Measurements from ENCODE around the gene KRTAP10-8. TPM values are rescaled to one million over a fixed set of nuclear protein-coding genes. Genes with fewer than 3 reads are reported as not detected.
A peak's percentile ranks its signal among the peaks of the same experiment; 100 is the strongest.
"Not testable (repeated sequence)": the region's sequence is repeated elsewhere in the genome, so short reads cannot be mapped to it uniquely, and the experiment has no call there.

Gene KRTAP10-8
- total RNA-seq, 2 experiments from 2014 or later: not detected

DNA sequence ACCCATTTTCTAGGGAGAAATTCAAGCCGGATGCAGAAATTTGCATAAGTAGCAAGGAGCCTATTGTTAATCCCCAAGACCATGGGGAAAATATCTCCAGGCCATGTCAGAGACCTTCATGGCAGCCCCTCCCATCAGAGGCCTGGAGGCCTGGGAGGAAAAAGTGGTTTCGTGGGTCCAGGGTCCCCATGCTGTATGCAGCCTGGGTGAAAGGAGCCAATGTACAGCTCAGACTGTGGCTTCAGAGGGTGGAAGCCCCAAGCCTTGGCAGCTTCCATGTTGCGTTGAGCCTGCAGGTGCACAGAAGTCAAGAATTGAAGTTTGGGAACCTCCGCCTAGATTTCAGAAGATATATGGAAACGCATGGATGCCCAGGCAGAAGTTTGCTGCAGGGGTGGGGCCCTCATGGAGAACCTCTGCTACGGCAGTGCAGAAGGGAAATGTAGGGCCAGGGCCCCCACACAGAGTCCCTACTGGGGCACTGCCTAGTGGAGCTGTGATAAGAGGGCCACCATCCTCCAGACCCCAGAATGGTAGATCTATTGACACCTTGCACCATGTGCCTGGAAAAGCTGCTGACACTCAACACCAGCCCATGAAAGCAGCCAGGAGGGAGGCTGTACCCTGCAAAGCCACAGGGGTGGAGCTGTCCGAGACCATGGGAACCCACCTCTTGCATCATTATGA lies 1.6 kb upstream of the KRTAP10-8 start:
- Mint-ChIP-seq H3K36me3 (ENCODE audit: low read depth) (peaks cover 10% of the 10 kb centered on the region), H3K9me3 (peaks cover 36% of the 10 kb centered on the region), H3K27me3 (peaks cover 18% of the 10 kb centered on the region)
- CTCF ChIA-PET, H3K27ac Mint-ChIP-seq, DNase-seq, H3K4me3 Mint-ChIP-seq, H3K4me1 Mint-ChIP-seq: not testable (repeated sequence)
- POLR2A ChIA-PET: interaction anchor here (1.8 kb wide), 1 partner anchor 9 kb away, joined by 4 read pairs; no protein-coding TSS in a partner anchor

DNA sequence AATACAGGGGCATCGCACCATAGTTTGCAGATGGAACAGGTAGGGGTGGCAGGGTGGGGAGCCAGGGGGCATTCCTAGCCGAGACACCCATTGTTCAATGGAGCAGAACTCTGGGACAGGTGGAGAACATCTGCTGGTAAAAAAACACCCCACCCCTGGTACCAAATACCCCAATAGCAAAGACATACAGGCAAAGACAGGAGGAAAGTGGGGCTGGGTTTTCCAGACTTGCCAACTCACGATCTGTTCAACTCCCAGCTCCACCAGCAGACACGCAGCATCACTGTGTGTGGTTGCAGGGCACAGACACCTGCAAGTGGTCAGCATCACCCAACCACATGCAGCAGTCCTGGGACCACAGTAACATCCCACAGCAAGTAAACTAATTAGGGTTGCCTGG lies 328 bp upstream of the KRTAP10-8 start:
- Mint-ChIP-seq H3K9me3 (peaks cover 34% of the 10 kb centered on the region), H3K27me3 (peaks cover 9% of the 10 kb centered on the region), H3K36me3 (ENCODE audit: low read depth) (peaks cover 10% of the 10 kb centered on the region), H3K27ac (no peak overlapping the region), H3K4me1 (peaks cover 6% of the 10 kb centered on the region), H3K4me3 (no peak overlapping the region)
- CTCF ChIA-PET: no interaction called here
- POLR2A ChIA-PET: no interaction called here
- DNase-seq: no peak

DNA sequence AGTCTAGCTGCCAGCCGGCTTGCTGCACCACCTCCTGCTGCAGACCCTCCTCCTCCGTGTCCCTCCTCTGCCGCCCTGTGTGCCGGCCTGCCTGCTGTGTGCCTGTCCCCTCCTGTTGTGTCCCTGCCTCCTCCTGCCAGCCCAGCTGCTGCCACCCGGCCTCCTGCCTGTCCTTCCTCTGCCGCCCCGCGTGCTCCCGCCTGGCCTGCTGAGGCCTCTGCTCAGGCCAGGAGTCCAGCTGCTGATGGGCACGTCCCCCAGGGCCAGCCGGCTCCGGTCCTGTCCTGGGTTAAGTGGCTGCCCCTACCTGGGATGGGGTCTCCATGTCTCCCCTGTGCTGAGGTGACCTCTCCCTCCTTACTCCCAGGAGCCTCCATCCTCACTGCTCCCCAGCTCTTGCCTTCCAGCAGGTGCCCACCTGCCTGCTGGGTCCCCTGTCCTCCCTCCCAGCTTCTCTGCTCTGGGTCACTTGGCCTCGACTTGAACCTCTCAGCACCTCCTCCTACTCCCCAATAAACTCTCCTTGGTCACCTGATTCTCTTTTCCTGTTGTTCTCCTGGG lies 870 bp downstream of the KRTAP10-8 start:
- POLR2A ChIA-PET: no interaction called here
- no peak overlapping the region for H3K27ac Mint-ChIP-seq
- CTCF ChIA-PET: no interaction called here
- H3K27me3 Mint-ChIP-seq: peaks cover 8% of the 10 kb centered on the region
- H3K36me3 Mint-ChIP-seq (ENCODE audit: low read depth): peaks cover 13% of the 10 kb centered on the region
- peaks cover 32% of the 10 kb centered on the region for H3K9me3 Mint-ChIP-seq
- DNase-seq: no peak
- peaks cover 8% of the 10 kb centered on the region for H3K4me1 Mint-ChIP-seq
- no peak overlapping the region for H3K4me3 Mint-ChIP-seq

DNA sequence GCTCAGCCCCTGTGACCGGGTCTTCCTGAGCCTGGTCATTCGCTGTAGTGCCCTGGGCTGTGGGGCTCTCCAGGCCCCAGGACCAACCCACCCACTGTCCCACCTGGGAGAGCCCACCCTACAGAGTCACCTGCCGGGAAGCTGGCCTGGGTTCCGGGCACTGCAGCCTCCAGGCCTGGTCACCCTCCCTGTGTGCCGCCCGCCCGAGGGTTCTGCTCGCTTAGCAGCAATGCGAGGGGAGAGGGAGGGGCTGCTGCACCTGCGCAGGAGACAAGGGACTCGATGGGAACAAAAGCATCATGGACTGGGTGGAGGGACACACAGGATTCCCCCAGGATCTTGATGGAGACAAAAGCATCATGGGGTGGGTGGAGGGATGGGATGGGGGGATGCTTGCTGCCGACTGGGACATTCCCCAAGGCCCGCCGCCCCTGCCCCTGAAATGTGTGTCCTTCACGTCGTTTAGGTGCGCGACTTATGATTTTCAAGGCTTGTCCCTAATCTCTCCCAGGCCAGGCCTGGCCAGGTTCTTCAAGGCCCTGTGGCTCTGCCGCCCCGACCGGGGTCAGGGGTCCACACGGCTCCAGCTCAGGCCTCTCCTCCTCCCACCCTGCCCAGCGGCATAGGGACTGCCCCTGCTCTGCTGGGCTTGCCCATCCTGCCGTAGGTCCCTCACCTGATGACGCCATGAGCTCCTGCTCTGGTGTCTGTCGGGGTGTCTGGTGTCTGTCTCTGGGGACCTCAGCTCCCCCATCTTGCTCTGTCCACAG lies 1.7 kb downstream of the KRTAP10-8 start:
- Mint-ChIP-seq H3K4me1 (peaks cover 14% of the 10 kb centered on the region), H3K27ac (no peak overlapping the region), H3K27me3 (peaks cover 8% of the 10 kb centered on the region), H3K36me3 (ENCODE audit: low read depth) (peaks cover 17% of the 10 kb centered on the region), H3K9me3 (peaks cover 34% of the 10 kb centered on the region), H3K4me3 (no peak overlapping the region)
- ChIA-PET CTCF (no interaction called here), POLR2A (no interaction called here)
- DNase-seq: no peak

DNA sequence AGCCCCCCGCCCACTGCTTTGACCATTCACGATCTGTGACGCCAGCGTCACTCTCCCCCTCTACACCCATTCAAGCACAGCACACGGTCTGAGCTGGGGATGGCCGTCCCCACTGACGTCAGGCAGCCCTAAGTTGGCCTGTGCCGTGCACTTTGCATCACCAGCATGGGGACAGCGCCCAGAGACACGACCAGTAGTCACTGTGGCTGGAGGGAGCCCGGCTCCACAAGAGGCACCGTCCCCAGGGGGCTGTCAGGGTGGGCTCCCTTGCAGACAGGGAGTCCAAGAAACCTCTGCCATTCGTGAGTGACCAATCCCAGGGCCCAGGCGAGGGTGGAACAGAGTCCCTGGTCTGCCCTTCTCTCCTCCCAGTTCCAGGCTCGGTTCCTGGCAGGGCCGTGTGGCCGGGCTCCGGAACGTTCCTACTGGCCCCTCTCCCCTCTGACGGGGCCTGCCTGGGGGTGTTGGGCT lies 2.3 kb downstream of the KRTAP10-8 start:
- ChIA-PET POLR2A (no interaction called here), CTCF (no interaction called here)
- H3K36me3 Mint-ChIP-seq (ENCODE audit: low read depth): peaks cover 21% of the 10 kb centered on the region
- H3K9me3 Mint-ChIP-seq: peaks cover 35% of the 10 kb centered on the region
- peaks cover 5% of the 10 kb centered on the region for H3K27me3 Mint-ChIP-seq
- H3K4me1 Mint-ChIP-seq: peaks cover 20% of the 10 kb centered on the region
- DNase-seq: no peak
- H3K4me3 Mint-ChIP-seq: no peak overlapping the region
- no peak overlapping the region for H3K27ac Mint-ChIP-seq

DNA sequence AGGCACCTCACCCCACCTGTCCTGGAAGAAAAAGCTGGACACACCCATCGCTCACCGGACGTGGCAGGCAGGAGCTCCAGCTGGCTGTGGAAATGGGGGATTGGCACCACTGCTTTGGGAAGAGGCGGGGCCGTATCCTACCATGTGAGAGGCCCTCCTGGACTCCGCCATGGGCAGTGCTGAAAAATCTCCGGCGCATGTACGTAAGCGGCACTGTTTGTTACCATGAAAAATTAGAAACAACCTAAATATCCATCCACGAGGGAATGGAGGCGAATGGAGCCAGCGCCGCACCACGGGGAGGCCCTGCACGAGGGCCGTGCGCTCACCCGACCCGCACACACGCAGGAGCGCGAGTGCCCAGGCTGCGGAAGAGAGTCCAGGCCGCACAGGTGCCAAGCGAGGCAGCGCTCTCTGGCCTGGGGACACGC lies 3.1 kb downstream of the KRTAP10-8 start:
- peaks cover 35% of the 10 kb centered on the region for H3K9me3 Mint-ChIP-seq
- POLR2A ChIA-PET: no interaction called here
- H3K4me1 Mint-ChIP-seq: peaks cover 28% of the 10 kb centered on the region
- no peak for DNase-seq
- H3K4me3 Mint-ChIP-seq: no peak overlapping the region
- H3K27ac Mint-ChIP-seq: no peak overlapping the region
- H3K36me3 Mint-ChIP-seq (ENCODE audit: low read depth): peaks cover 26% of the 10 kb centered on the region
- no peaks in the 10 kb centered on the region for H3K27me3 Mint-ChIP-seq
- CTCF ChIA-PET: interaction anchor here (0.5 to 0.6 kb wide), 2 partner anchors 102 to 344 kb away, joined by 3 to 10 read pairs; no protein-coding TSS in a partner anchor

DNA sequence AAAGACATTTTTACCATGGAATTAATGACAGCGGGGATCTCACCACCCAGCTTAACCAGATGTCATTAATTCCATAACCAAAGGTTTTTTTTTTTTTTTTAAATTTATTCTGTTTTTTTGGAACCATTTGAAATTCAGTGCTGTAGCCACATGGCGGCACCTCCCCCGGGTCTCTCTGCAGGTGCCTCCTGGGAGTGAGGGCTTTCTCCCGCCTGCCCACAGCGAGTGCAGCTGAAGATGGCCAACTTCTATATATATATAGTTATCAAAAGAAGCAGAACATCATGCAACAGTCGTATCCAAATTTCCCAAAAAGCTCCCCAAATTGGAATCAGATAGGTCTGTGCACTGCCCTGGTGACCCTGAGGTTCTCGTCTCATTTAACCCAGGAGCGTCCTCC lies 3.6 kb downstream of the KRTAP10-8 start:
- peaks cover 30% of the 10 kb centered on the region for H3K36me3 Mint-ChIP-seq (ENCODE audit: low read depth)
- H3K9me3 Mint-ChIP-seq: peaks cover 34% of the 10 kb centered on the region
- H3K27me3 Mint-ChIP-seq: no peaks in the 10 kb centered on the region
- H3K27ac Mint-ChIP-seq: no peak overlapping the region
- ChIA-PET POLR2A (no interaction called here), CTCF (interaction anchor here (0.5 to 0.6 kb wide), 2 partner anchors 103 to 344 kb away, joined by 3 to 10 read pairs; no protein-coding TSS in a partner anchor)
- no peak for DNase-seq
- no peak overlapping the region for H3K4me3 Mint-ChIP-seq
- peaks cover 30% of the 10 kb centered on the region for H3K4me1 Mint-ChIP-seq

DNA sequence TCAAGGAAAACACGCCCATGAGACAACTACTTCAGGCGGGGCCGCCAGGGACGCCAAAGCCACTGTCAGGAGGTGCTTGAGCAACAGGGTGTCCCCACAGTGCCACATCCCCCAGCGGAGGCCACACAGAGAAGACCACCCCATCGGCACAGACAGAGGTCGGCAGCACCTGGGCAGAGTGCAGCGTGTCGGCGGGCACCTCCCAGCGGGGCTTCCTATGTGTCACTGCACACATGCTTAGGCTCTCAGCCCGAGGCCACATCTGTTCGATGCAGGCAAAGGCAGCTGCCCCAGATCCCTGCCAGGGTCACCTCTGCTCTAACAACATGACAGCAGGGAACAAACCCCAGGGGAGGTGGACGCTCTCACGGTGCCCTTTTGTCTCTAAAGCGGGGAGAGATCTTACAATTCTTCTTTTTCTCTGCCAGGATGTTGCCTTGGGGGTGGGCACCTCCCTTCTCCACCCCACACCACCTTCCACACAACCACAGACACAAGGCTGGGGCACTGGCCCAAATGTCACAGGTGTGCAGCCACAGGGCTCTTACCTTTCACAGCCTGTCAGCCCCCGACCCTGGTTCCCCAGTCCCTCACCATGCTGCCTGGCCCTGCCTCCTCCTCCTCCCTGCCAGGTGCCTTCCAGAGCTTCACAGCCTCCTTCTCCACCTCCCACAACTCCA lies 4.2 kb downstream of the KRTAP10-8 start:
- H3K4me1 Mint-ChIP-seq: peaks cover 33% of the 10 kb centered on the region
- peaks cover 35% of the 10 kb centered on the region for H3K9me3 Mint-ChIP-seq
- no peak overlapping the region for H3K4me3 Mint-ChIP-seq
- H3K36me3 Mint-ChIP-seq (ENCODE audit: low read depth): peaks cover 30% of the 10 kb centered on the region
- ChIA-PET POLR2A (interaction anchor here (1.4 kb wide), 1 partner anchor 42 kb away, joined by 3 read pairs; the partner anchor contains the start of gene KRTAP12-3), CTCF (no interaction called here)
- no peak overlapping the region for H3K27ac Mint-ChIP-seq
- no peak for DNase-seq
- no peaks in the 10 kb centered on the region for H3K27me3 Mint-ChIP-seq

DNA sequence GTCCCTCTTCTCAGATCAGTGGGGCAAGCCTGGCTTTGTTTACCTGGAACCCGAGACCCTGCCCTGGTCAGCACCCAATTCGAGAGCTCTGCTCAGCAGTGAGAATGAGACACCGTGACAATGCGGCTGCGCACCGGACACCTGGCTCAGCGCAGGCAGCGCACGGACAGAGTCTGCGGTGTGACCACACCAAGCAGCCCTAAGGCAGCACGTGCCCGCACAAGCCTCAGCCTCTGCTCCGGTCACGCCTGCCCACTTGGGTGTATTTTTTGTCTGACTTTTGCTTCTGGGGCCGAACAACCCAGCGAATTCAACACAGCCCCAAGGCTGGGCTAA lies 4.7 kb downstream of the KRTAP10-8 start:
- CTCF ChIA-PET: no interaction called here
- POLR2A ChIA-PET: interaction anchor here (1.4 kb wide), 1 partner anchor 41 kb away, joined by 3 read pairs; the partner anchor contains the start of gene KRTAP12-3
- no peak for DNase-seq
- Mint-ChIP-seq H3K9me3 (peaks cover 30% of the 10 kb centered on the region), H3K27me3 (no peaks in the 10 kb centered on the region), H3K27ac (no peak overlapping the region), H3K4me1 (peaks cover 33% of the 10 kb centered on the region), H3K36me3 (ENCODE audit: low read depth) (peaks cover 30% of the 10 kb centered on the region), H3K4me3 (no peak overlapping the region)

DNA sequence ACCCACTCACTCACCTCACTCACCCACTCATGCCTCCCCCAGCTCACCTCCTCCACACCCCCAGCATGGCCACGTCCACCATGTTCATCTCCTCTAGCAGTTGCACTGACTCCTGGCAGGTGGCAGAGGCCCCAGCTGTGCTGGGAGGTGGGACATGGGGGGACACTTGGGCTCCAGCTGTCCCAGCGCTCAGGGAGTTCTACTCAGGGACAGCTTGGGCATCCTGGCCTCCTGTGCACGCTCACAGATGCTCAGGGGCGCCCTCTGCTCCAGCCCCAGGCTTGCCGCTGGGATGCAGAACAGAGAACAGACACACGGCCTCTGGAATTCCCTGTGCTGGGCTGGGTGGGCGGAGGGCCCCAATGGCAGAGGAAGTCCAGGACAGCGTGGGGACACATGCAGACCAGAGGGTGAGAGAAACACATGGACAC lies 5.2 kb downstream of the KRTAP10-8 start:
- no peak overlapping the region for H3K4me3 Mint-ChIP-seq
- no peak overlapping the region for H3K27ac Mint-ChIP-seq
- peaks cover 31% of the 10 kb centered on the region for H3K9me3 Mint-ChIP-seq
- H3K4me1 Mint-ChIP-seq: peaks cover 33% of the 10 kb centered on the region
- CTCF ChIA-PET: no interaction called here
- H3K27me3 Mint-ChIP-seq: no peaks in the 10 kb centered on the region
- peaks cover 30% of the 10 kb centered on the region for H3K36me3 Mint-ChIP-seq (ENCODE audit: low read depth)
- POLR2A ChIA-PET: interaction anchor here (1.4 kb wide), 1 partner anchor 41 kb away, joined by 3 read pairs; the partner anchor contains the start of gene KRTAP12-3
- DNase-seq: no peak

DNA sequence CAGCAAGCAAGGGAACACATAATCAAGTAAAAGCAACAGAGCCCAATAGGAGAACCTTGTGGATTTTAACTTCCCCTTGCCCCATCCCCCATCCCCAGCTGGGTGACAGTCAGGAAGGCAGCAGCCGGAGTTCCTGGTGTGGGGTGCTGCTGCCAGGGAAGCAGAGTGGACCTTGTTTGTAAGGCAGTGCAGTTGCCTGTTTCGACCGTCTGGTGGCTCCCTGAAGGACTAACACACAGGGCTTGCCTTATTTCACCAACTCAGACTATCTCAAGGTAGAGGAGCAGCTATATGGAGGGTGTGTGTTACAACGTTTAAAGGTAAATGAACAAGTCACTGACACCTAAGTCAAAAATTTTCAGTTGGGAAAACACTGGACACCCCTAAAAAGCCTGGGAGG lies 6.6 kb downstream of the KRTAP10-8 start:
- Mint-ChIP-seq H3K4me3 (peak overlapping the region; percentile 42), H3K27me3 (peaks cover 4% of the 10 kb centered on the region)
- POLR2A ChIA-PET: interaction anchor here (0.7 to 2.0 kb wide), 9 partner anchors 9 to 71 kb away, joined by 3 to 18 read pairs (median 4); partner anchors contain the start of genes KRTAP12-3 and KRTAP12-4

DNA sequence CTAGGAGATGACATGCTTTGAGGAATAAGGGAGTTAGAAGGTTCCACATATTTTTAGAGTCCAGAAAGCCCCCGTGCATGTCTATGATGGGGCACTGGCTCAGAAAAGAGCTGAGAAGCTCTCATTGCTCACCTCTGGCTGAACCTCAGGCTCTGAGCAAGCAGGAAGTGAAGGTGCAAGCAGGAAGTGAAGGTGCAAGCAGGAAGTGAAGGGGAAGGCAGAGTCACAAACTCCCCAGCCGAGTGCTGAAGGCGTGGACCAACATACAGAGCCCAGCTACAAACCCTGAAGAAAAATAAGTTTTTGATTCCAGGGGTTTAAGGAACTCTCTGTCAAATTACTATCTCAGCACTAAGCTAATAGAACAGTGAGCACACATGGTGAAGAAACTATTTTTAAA lies 7.0 kb downstream of the KRTAP10-8 start:
- Mint-ChIP-seq H3K4me3 (peak overlapping the region; percentile 42), H3K27me3 (peaks cover 6% of the 10 kb centered on the region), H3K4me1 (peaks cover 33% of the 10 kb centered on the region), H3K9me3 (peaks cover 41% of the 10 kb centered on the region), H3K36me3 (ENCODE audit: low read depth) (peaks cover 45% of the 10 kb centered on the region), H3K27ac (peak overlapping the region; percentile 73)
- DNase-seq: peak; percentile 71
- POLR2A ChIA-PET: interaction anchor here (0.7 to 2.0 kb wide), 9 partner anchors 9 to 71 kb away, joined by 3 to 18 read pairs (median 4); partner anchors contain the start of genes KRTAP12-3 and KRTAP12-4
- CTCF ChIA-PET: interaction anchor here (0.8 to 1.5 kb wide), 6 partner anchors 23 to 182 kb away, joined by 3 to 6 read pairs (median 4); partner anchors contain the start of gene KRTAP12-3

More for the DNA sequence above, 6.6 kb downstream of the KRTAP10-8 start:
- Mint-ChIP-seq H3K27ac (peak overlapping the region; percentile 73), H3K36me3 (ENCODE audit: low read depth) (peaks cover 41% of the 10 kb centered on the region), H3K4me1 (peaks cover 33% of the 10 kb centered on the region), H3K9me3 (peaks cover 37% of the 10 kb centered on the region)
- DNase-seq: no peak
- CTCF ChIA-PET: interaction anchor here (0.8 to 1.5 kb wide), 6 partner anchors 23 to 182 kb away, joined by 3 to 6 read pairs (median 4); partner anchors contain the start of gene KRTAP12-3

Data from activated CD4-positive, alpha-beta memory T cell treated with anti-CD3 and anti-CD28 coated beads, Interleukin-2, amount 10 ng/mL, durations not matched to agents 7 days and 5 days (primary cell).